GM08714 (cell line): Measurements from ENCODE around the gene UBE4A.

Source experiments
- H3K4me3 ChIP-seq: fragments of 200-500 bp; sonication (Bioruptor generic); 2 replicates; pipeline ENCODE4 v1.5.1; 2014; ENCODE audit warnings: mild to moderate bottlenecking, low read length, inconsistent platforms
- ZNF274 ChIP-seq: IDR thresholded peaks from 2 replicates; pipeline ENCODE4 v1.6.1; 2012; ENCODE audit warnings: mild to moderate bottlenecking, low read depth, low read length

The UBE4A gene

GRCh38 chr11:118359295-118359958, at the start of gene UBE4A:
UBE4A (plus strand) TSS chr11:118359600; CDS start chr11:118365081, 5,481 bp downstream.
- peak within 1 kb of the TSS; percentile 99 for H3K4me3 ChIP-seq
- TF ChIP-seq ZNF274, result no peak

GRCh38 chr11:118310271-118310670, 49.1 kb upstream of the UBE4A start:
- H3K4me3 ChIP-seq, result no peak overlapping the region
- TF ChIP-seq ZNF274, result no peak

GRCh38 chr11:118310781-118311485, 48.5 kb upstream of the UBE4A start:
- H3K4me3 ChIP-seq, result no peak overlapping the region
- no peak for TF ChIP-seq ZNF274

- no peak for TF ChIP-seq ZNF274
- H3K4me3 ChIP-seq, result no peak overlapping the region
Observed at GRCh38 chr11:118311518-118311917, 47.9 kb upstream of the UBE4A start.

- TF ChIP-seq ZNF274, result no peak
- H3K4me3 ChIP-seq, result no peak overlapping the region
Observed at GRCh38 chr11:118312328-118312727, 47.1 kb upstream of the UBE4A start.

GRCh38 chr11:118313242-118313641, 46.2 kb upstream of the UBE4A start:
- no peak for TF ChIP-seq ZNF274
- no peak overlapping the region for H3K4me3 ChIP-seq

GRCh38 chr11:118314988-118315411, 44.4 kb upstream of the UBE4A start:
- TF ChIP-seq ZNF274, result no peak
- no peak overlapping the region for H3K4me3 ChIP-seq

GRCh38 chr11:118318124-118318523, 41.3 kb upstream of the UBE4A start:
- no peak for TF ChIP-seq ZNF274
- H3K4me3 ChIP-seq, result no peak overlapping the region

- no peak overlapping the region for H3K4me3 ChIP-seq
- TF ChIP-seq ZNF274, result no peak
Observed at GRCh38 chr11:118318581-118319336, 40.6 kb upstream of the UBE4A start.

GRCh38 chr11:118319337-118319707, 40.1 kb upstream of the UBE4A start:
- no peak for TF ChIP-seq ZNF274
- H3K4me3 ChIP-seq, result no peak overlapping the region

GRCh38 chr11:118320515-118320914, 38.9 kb upstream of the UBE4A start:
- TF ChIP-seq ZNF274, result no peak
- H3K4me3 ChIP-seq, result no peak overlapping the region

- no peak for TF ChIP-seq ZNF274
- no peak overlapping the region for H3K4me3 ChIP-seq
Observed at GRCh38 chr11:118321386-118322082, 37.9 kb upstream of the UBE4A start.

GRCh38 chr11:118322721-118323120, 36.7 kb upstream of the UBE4A start:
- TF ChIP-seq ZNF274, result no peak
- no peak overlapping the region for H3K4me3 ChIP-seq

GRCh38 chr11:118325283-118325682, 34.1 kb upstream of the UBE4A start:
- no peak for TF ChIP-seq ZNF274
- no peak overlapping the region for H3K4me3 ChIP-seq

GRCh38 chr11:118328745-118329144, 30.7 kb upstream of the UBE4A start:
- no peak for TF ChIP-seq ZNF274
- no peak overlapping the region for H3K4me3 ChIP-seq
